Prostate gland (tissue), 2 donors: ENCODE measurements around the gene HECTD1.

ENCODE experiments used
- CTCF ChIP-seq, 4 experiments: fragments of 200-600 bp in 2 of 4; fragments of 450-650 bp in 2 of 4; sonication (generic) in 2 of 4; IDR thresholded peaks; 1 replicate in 3 of 4; 2 replicates in 1 of 4; pipeline ENCODE4 v1.5.1; 2016 to 2019; ENCODE audit warnings: antibody characterized with exemption in 4 of 4, mild to moderate bottlenecking in 2 of 4, moderate library complexity in 2 of 4
- POLR2A ChIP-seq: fragments of 450-650 bp; IDR thresholded peaks from one replicate; pipeline ENCODE4 v1.6.1; 2016; ENCODE audit warnings: antibody characterized with exemption, mild to moderate bottlenecking
- POLR2AphosphoS5 ChIP-seq: sonication (generic); formaldehyde crosslinking; IDR thresholded peaks from one replicate; pipeline ENCODE4 v1.6.1; 2017; ENCODE audit warnings: antibody characterized with exemption

DNA sequence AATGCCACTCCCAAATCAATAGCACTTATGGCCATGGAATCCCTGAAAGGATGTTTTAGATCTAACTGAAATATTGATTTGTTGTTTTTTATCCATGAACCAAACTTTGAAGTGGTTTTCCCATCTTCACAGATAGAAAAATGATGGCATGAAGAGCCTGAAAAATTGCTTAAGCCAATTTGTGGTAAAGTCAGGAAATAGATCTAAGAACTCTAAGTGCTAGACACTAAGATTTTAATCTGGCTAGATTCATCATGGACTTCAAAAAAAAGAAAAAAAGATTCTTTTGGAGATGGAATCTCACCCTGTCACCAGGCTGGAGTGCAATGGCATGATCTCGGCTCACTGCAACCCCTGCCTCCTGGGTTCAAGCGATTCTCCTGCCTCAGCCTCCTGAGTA, 136.4 kb downstream of the HECTD1 start:
- TF ChIP-seq CTCF (IDR thresholded peaks at IDR 0.05) (no peak), POLR2AphosphoS5 (no peak), POLR2A (no peak)
